ENCODE results near the gene RPS13.
"Not testable (repeated sequence)": the region's sequence is repeated elsewhere in the genome, so short reads cannot be mapped to it uniquely, and the experiment has no call there.

Gene RPS13

DNA sequence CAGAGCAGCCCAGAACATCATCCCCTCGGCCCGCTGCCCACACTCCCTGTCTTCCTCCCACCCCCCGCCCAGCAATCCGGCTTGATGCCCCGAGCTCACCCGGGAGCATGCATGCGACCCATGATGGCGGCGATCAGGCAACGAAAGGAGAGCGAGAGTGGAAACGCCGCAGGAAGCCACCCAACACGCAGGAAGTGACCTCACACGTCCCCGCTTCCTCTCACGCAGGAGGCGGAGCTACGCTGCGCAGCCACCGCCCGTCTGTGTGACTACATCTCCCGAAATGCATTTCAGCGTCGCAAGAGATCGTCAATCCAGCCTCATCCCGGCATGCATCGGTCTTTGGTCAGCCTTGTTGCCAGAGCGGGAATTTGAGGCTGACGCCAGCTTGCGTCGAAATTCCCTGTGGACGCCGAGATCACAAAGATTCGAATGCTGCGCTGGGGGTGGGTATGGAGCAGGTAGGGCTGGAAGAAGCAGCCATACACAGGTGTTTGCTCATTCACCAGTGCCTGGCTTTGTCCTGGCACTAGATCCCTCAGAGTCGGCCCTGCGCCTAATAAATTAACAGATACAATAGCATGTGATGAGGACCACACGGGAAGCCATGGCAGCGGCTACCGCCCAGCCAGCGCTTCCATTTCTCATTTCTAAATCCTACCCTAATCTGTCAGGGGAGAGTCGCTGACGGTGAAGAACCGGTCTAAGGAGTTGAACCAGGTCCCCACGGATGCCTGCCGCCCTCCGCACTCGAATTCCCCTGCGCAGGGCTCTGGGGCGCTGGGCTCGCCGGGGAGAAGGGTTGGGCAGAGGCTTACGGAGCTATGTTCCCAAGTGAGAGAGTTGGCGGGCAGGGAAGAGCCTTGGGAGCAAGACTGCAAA, at the start of gene RPS13:
Gene RPS13, minus strand, starts transcription at position 148 of the 882 bp plus-strand sequence. Its CDS starts 26 bp downstream, at position 122.
- Mint-ChIP-seq H3K4me3 (peak within 1 kb of the TSS; percentile 97), H3K9me3 (no peaks in the 10 kb centered on the region), H3K4me1 (peaks cover 38% of the 10 kb centered on the region), H3K27ac (peak within 1 kb of the TSS; percentile 99), H3K27me3 (no peaks in the 10 kb centered on the region), H3K36me3 (peaks cover 33% of the 10 kb centered on the region)
- peak; percentile 99 for ATAC-seq

DNA sequence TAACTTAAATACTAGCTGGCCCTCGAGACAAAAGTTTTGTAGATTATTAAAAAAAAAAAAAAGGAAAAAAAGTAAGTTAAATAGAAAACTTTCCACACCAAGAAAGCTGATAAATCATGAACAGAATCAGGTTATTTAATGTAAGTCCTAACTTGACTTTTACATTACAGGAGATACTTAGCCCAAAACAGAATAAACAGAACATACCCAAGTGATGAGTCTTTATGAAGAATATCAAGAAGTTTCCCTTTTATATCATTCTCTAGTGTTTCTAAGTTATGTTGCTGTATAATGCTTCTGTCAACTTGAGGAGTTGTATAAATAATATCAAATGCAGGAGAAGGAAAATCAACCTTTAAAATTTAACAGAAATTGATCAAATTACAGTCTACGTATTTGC, 44.5 kb upstream of the RPS13 start:
- H3K36me3 Mint-ChIP-seq, result peaks cover 29% of the 10 kb centered on the region
- no peaks in the 10 kb centered on the region for H3K9me3 Mint-ChIP-seq
- ATAC-seq, result no peak
- H3K27me3 Mint-ChIP-seq, result no peaks in the 10 kb centered on the region
- no peak overlapping the region for H3K27ac Mint-ChIP-seq
- H3K4me3 Mint-ChIP-seq, result no peak overlapping the region
- no peaks in the 10 kb centered on the region for H3K4me1 Mint-ChIP-seq

- Mint-ChIP-seq H3K27ac (no peak overlapping the region), H3K4me1 (no peaks in the 10 kb centered on the region), H3K36me3 (peaks cover 37% of the 10 kb centered on the region), H3K4me3 (no peak overlapping the region), H3K9me3 (no peaks in the 10 kb centered on the region), H3K27me3 (no peaks in the 10 kb centered on the region)
- ATAC-seq, result no peak
Measured at GRCh38 chr11:17117262-17117661, 39.8 kb upstream of the RPS13 start.

GRCh38 chr11:17116117-17116516, 38.6 kb upstream of the RPS13 start:
- no peak for ATAC-seq
- H3K27me3 Mint-ChIP-seq, result no peaks in the 10 kb centered on the region
- H3K4me1 Mint-ChIP-seq, result no peaks in the 10 kb centered on the region
- no peak overlapping the region for H3K4me3 Mint-ChIP-seq
- H3K27ac Mint-ChIP-seq, result no peak overlapping the region
- no peaks in the 10 kb centered on the region for H3K9me3 Mint-ChIP-seq
- H3K36me3 Mint-ChIP-seq, result peaks cover 36% of the 10 kb centered on the region

DNA sequence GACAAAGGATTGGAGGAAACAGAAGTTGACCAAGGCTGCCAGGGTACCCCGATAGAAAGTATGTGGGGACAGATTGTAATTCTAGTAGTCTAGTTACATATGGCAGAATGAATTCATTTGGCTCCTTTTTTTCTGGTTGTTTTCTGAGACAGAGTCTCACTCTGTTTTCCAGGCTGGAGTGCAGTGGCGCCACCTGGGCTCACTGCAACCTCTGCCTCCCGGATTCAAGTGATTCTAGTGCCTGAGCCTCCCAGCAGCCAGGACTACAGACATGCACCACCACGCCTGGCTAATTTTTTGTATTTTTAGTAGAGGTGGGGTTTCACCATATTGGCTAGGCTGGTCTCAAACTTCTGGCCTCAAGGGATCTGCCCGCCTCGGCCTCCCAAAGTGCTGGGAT, 30.3 kb upstream of the RPS13 start:
- not testable (repeated sequence) for ATAC-seq, H3K27ac Mint-ChIP-seq, H3K4me3 Mint-ChIP-seq, H3K27me3 Mint-ChIP-seq, H3K9me3 Mint-ChIP-seq, H3K4me1 Mint-ChIP-seq
- peaks cover 24% of the 10 kb centered on the region for H3K36me3 Mint-ChIP-seq

GRCh38 chr11:17105404-17106040, 28.1 kb upstream of the RPS13 start:
- H3K27me3 Mint-ChIP-seq, H3K9me3 Mint-ChIP-seq, H3K4me3 Mint-ChIP-seq, ATAC-seq, H3K27ac Mint-ChIP-seq, H3K4me1 Mint-ChIP-seq: not testable (repeated sequence)
- peaks cover 27% of the 10 kb centered on the region for H3K36me3 Mint-ChIP-seq

DNA sequence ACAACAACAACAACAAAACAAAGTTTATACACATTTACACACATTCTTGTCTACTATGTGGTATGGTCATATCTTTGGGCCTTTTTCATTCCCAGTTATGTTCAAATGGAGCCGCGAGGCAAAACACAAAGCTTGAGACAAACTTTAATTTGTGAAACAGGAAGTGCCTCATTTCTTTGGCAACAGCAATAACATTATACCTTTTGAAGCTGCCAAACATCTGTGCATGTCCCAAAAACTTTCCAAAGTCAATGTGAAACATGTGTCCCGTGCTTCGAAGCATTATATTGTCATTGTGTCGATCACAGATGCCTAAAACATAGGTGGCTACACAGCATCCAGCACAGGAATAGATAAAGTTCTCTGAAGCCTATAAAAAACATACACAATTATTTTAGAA, 25.0 kb upstream of the RPS13 start:
- H3K27me3 Mint-ChIP-seq, result no peaks in the 10 kb centered on the region
- H3K9me3 Mint-ChIP-seq, result no peaks in the 10 kb centered on the region
- peaks cover 36% of the 10 kb centered on the region for H3K36me3 Mint-ChIP-seq
- H3K4me3 Mint-ChIP-seq, result no peak overlapping the region
- H3K4me1 Mint-ChIP-seq, result no peaks in the 10 kb centered on the region
- no peak for ATAC-seq
- no peak overlapping the region for H3K27ac Mint-ChIP-seq

GRCh38 chr11:17098658-17099057, 21.2 kb upstream of the RPS13 start:
- ATAC-seq, result no peak
- no peaks in the 10 kb centered on the region for H3K9me3 Mint-ChIP-seq
- no peak overlapping the region for H3K4me3 Mint-ChIP-seq
- no peak overlapping the region for H3K27ac Mint-ChIP-seq
- no peaks in the 10 kb centered on the region for H3K4me1 Mint-ChIP-seq
- H3K36me3 Mint-ChIP-seq, result peaks cover 33% of the 10 kb centered on the region
- no peaks in the 10 kb centered on the region for H3K27me3 Mint-ChIP-seq

DNA sequence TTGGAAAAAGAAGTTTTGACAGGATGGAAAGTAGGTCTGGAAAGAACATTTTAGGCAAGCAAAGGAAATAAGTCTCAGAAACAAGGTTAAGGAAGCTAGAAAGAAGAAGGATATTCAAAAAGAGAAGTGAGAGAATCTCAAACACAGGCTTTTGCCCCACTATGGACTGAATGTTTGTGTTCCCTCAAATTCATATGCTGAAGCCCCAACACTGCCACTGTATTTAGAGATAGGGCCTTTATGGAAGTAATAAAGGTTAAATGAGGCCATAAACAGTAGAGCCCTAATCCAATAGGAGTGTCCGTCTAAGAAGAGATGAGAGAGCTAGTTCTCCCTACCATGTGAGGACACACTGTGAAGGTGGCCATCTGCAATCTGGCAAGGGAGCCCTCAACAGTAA, 20.6 kb upstream of the RPS13 start:
- Mint-ChIP-seq H3K27ac (no peak overlapping the region), H3K9me3 (no peaks in the 10 kb centered on the region), H3K27me3 (no peaks in the 10 kb centered on the region), H3K36me3 (peaks cover 37% of the 10 kb centered on the region), H3K4me1 (no peaks in the 10 kb centered on the region), H3K4me3 (no peak overlapping the region)
- ATAC-seq, result no peak

DNA sequence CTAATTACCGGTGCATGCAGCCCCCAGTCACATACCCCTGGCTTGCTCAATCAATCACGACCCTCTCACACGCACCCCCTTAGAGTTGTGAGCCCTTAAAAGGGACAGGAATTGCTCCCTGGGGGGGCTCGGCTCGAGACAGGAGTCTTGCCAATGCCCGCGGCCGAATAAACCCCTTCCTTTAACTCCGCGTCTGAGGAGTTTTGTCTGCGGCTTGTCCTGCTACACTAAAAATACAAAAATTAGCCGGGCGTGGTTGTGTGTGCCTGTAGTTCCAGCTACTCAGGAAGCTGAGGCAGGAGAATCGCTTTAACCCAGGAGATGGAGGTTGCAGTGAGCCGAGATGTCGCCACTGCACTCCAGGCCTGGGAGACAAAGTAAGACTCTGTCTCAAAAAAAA, 8.5 kb upstream of the RPS13 start:
- not testable (repeated sequence) for H3K4me3 Mint-ChIP-seq, H3K4me1 Mint-ChIP-seq, H3K27ac Mint-ChIP-seq, H3K9me3 Mint-ChIP-seq, ATAC-seq, H3K27me3 Mint-ChIP-seq
- peaks cover 13% of the 10 kb centered on the region for H3K36me3 Mint-ChIP-seq

- Mint-ChIP-seq H3K36me3 (peaks cover 33% of the 10 kb centered on the region), H3K9me3 (no peaks in the 10 kb centered on the region), H3K27ac (peak overlapping the region; percentile 99), H3K27me3 (no peaks in the 10 kb centered on the region), H3K4me3 (peak overlapping the region; percentile 97), H3K4me1 (peaks cover 38% of the 10 kb centered on the region)
- ATAC-seq, result peak; percentile 35
Measured at GRCh38 chr11:17077240-17077519, 287 bp downstream of the RPS13 start.

GRCh38 chr11:17076517-17077239, 789 bp downstream of the RPS13 start:
- no peaks in the 10 kb centered on the region for H3K27me3 Mint-ChIP-seq
- H3K27ac Mint-ChIP-seq, result peak overlapping the region; percentile 99
- no peaks in the 10 kb centered on the region for H3K9me3 Mint-ChIP-seq
- peak overlapping the region; percentile 97 for H3K4me3 Mint-ChIP-seq
- ATAC-seq, result no peak
- peaks cover 33% of the 10 kb centered on the region for H3K36me3 Mint-ChIP-seq
- peaks cover 38% of the 10 kb centered on the region for H3K4me1 Mint-ChIP-seq

- H3K27ac Mint-ChIP-seq, result peak overlapping the region; percentile 99
- H3K4me1 Mint-ChIP-seq, result peaks cover 38% of the 10 kb centered on the region
- H3K27me3 Mint-ChIP-seq, result no peaks in the 10 kb centered on the region
- ATAC-seq, result no peak
- H3K36me3 Mint-ChIP-seq, result peaks cover 38% of the 10 kb centered on the region
- no peaks in the 10 kb centered on the region for H3K9me3 Mint-ChIP-seq
- peak overlapping the region; percentile 97 for H3K4me3 Mint-ChIP-seq
Measured at GRCh38 chr11:17075506-17075905, 2.0 kb downstream of the RPS13 start.

- Mint-ChIP-seq H3K36me3 (peaks cover 40% of the 10 kb centered on the region), H3K9me3 (no peaks in the 10 kb centered on the region), H3K4me3 (no peak overlapping the region), H3K27ac (no peak overlapping the region), H3K27me3 (no peaks in the 10 kb centered on the region), H3K4me1 (peaks cover 35% of the 10 kb centered on the region)
- no peak for ATAC-seq
Measured at GRCh38 chr11:17073370-17074027, 4.0 kb downstream of the RPS13 start.

DNA sequence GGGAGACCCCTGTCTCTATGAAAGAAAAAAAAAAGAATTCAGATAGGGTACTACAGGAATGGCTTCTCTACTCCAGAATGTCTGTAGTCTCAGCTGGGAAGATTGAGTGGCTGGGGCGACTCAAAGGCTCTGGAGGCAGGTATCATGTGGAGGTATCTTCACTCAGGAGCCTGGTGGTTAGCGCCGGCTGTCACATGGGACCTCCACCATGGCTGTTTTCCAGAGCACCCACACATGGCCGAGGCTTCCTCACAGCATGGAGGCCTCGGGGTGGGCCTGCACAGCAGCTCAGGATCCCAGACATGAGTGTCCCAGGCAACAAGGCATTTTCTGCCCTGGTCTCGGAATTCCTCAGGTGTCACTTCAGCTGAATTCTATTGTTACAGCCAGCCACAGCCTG, 10.1 kb downstream of the RPS13 start:
- Mint-ChIP-seq H3K27me3 (no peaks in the 10 kb centered on the region), H3K27ac (no peak overlapping the region), H3K9me3 (peaks cover 3% of the 10 kb centered on the region), H3K36me3 (peaks cover 10% of the 10 kb centered on the region), H3K4me1 (peaks cover 7% of the 10 kb centered on the region), H3K4me3 (no peak overlapping the region)
- ATAC-seq, result no peak

Measured in stimulated activated memory B cell treated with anti-CD40 and anti-IgM and Interleukin-4, amounts not matched to agents 10 μg/mL and 1 μg/mL and 100 μg/mL, for 72 hours (primary cell).